ENCODE measurements around the gene PLCB3.

The PLCB3 gene

DNA sequence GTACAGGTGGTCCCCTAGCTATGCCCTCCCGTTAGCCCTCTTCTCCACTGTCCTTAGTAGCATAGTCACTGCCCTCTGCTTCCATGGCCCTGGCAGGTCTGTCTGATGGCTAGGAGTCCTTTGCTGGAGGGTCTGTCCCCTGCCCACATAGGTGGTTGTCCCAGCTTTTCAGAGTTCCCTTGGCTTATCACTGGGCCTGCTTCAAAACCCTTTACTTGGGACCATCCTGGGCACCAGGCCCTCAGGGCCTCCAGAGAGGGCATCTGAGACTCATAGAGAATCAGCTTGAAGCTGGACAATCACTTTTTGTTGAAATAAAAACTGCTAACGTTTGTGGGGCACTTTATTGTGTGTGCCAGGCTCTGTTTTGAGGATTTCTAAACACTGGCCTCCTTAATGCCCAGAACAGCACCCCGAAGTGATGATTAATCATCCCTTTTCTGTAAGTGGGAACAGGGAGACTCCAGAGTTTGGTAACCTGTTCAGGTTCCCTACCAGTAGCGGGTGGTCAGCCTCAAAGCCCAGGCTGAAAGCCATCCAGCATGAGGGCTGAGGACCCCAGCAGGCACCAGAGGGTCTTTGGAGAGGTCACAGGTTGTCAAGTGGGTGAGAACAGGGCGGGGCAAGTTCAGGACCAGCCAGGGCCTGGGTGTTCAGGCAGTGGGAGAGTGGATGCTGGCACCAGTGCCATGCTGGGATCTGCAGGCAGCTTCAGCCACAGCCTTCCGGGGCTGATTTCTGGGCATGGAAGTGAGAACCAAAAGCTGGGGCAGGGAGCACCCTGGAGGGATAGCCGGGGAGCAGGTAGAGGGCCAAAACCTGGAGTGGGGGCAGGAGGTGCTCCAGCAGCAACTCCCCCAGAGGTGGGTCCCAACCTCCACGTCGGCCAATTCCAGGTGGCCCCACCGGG is 39.3 kb downstream of the PLCB3 start:
- no peak for DNase-seq

DNA sequence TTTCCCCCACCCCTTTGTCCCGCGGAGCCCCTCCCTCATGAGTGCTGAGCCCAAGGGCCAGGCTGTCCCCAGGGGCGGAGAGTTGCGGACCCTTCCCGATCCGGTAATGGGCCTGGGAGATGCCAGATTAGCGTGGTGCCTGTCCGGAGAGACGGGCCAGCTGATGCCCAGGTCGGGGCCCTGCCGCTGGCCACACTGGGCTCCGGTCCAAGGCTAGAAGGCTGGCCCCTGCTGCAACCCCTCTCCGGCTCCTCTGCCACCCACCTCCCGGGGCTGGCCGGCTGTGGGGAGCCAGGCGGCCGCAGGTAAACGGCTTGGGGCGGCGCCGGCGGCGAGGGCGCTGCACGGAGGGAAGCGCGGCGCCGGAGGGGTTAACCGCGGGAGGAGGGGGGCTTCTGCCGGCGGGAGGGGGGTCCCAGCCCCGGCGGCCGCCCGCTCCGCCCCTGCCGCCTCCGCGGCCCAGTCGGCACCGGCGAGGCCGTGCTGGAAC is 40.0 kb downstream of the PLCB3 start, which contains the start of gene KCNK4:
KCNK4 (plus strand) TSS at position 41 of the 490 bp plus-strand sequence. CDS start 1,717 bp downstream, outside the sequence.
- DNase-seq = no peak

DNA sequence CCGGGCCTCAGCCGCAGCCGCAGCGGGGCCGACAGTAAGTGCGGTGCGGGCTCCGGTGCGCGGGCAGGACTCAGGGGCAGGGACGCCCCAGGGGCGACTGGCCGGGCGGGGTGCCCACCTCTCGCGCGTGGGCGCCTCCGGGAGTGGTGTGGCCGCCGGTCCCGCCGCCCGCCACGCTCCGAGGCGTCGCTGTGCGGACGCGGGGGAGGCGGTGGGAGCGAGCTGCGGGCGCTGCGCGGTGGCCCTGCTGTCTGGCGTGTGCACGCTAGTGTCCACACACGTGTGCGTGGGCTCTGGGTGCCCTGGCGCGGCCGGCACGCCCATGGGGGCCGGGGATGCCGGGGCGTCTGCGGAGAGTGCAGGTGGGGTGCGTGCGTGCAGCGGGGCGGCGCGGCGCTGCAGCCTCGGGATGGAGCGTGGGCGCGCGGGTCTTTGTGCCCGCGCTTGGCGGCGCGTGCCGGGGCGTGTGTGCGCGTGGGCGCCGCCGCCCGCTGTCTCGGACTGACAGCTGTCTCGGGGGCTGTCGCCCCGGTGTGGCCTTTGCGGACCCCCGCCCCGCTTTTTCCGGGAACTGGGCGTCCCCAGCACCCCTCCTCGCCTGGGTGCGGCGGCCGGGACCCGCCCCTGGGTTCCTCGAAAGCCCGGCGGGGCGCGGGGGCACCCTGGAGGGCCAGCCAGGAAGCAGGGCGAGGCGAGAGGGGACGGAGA is 40.6 kb downstream of the PLCB3 start:
- no peak for DNase-seq

- DNase-seq = no peak
Observed at GRCh38 chr11:64292460-64293254, 41.3 kb downstream of the PLCB3 start.

DNA sequence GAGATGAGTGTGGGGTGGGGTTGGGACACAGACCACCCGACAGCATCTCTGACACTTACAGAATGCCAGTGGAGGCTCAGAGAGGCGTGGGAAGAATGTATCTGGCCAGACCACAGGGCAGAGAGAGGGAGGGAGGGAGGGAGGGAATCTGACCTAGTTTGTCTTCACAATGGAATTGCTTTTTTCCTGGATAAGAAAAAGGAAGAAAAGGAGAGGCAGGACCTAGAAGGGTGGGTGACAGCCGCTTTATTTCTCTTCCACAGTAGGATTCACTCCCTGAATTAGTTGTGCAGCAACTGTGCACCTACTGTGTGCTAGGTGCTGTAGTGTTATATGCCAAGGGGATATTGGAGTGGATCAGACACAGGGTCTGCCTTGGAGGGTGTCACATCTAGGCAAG is 43.4 kb downstream of the PLCB3 start:
- DNase-seq = no peak

- DNase-seq = no peak
Observed at GRCh38 chr11:64295760-64296159, 44.4 kb downstream of the PLCB3 start.

DNA sequence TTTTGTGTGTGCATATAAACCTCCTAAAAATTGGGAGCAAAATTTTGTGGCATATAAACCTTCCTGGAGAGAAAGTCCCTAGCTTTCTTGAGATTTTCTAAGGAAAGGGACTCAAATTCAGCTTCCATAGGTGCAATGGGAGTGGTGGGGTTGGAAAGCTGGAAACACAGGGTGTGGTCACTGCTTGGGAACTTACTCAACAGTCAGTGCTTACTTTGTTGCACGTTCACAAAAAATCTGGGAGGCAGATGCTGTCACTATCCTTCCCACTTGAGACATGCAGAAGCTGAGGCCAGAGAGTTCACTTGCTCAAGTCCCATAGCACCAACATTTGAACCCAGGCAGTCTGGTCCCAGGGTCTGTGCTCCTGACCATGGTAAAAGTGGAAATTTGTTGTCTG is 44.9 kb downstream of the PLCB3 start:
- DNase-seq = no peak

GRCh38 chr11:64296830-64297698 is 45.7 kb downstream of the PLCB3 start:
- no peak for DNase-seq

GRCh38 chr11:64297699-64298358 is 46.5 kb downstream of the PLCB3 start:
- DNase-seq = no peak

GRCh38 chr11:64298966-64299846 is 47.9 kb downstream of the PLCB3 start:
- DNase-seq = no peak

DNA sequence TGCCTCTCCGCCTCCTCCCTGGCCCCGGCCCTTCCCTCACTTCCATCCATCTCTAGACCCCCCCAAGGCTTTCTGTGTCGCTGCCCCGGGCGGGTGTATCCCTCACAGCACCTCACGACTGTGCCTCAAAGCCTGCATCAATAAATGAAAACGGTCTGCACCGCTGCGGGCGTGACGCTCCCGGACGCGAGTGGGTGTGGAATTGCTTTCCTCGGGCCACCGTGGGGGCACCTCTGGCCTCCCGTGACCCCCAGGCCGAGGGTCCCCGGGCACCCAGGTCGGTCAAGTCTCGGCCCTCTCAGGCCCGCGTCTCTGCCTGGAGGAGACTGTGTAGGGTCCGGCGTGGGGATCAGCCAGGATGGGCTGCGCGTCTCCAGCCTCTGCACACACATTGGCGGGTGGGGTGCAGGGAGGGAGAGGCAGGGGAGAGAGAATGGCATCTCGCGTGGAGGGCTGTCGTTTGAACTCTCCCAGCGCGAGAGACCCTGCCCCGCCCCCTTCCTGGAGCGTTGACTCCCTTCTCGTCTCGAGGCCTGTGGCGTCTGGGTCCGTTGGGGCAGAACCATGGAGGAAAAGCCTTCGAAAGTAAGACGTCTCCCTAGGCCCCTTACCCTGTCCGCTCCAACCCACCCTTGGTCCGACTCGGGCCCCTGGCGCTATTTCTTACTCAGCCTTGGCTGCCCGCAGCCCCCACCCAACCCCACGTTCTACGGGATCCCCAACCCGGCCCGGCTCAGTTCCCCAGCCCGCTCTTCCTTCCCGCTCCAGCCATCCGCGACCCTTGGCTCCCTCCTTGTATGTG is 48.7 kb downstream of the PLCB3 start, which contains the start of gene CATSPERZ:
CATSPERZ (plus strand) TSS at position 512 of the 802 bp plus-strand sequence; CDS start at position 565, 53 bp downstream.
- no peak for DNase-seq

DNA sequence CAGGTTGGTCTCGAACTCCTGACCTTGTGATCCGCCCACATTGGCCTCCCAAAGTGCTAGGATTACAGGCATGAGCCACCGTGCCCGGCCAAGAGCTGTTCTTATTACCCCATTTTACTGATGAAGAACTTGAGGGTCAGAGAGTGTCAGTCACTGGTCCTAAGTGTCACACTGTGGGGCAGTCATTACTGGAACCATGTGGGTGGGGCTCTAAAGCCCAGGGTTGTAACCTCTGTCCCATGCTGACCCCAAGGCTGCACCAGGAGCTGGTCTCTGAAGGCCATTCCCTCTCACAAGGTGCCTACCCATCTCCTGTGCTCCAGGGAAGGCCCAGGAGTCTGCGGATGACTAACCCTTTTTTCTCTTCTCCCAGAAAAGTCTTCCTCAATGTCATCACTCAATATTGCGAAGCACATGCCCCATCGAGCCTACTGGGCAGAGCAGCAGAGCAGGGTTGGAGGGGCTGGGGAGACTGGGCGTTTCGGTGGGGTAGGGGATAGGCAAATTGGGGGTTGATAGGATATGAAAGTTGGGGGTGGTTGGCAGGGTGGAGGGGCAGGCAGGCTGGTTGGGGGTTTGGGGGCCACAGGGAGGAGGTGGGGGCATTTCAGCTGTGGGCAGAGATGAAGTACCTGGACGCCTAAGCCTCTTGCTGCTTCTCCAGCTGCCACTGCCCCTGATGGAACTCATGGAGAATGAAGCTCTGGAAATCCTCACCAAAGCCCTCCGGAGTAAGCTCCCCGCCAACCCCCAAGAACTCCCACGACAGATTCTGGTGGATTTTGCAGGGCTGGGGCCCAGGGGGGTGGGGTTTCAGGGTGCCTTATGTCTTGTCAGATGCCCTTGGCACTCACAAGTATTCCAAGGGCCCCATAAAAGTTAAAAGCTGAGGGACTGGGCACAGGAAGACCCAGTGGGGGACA is 52.0 kb downstream of the PLCB3 start:
- DNase-seq = no peak

DNA sequence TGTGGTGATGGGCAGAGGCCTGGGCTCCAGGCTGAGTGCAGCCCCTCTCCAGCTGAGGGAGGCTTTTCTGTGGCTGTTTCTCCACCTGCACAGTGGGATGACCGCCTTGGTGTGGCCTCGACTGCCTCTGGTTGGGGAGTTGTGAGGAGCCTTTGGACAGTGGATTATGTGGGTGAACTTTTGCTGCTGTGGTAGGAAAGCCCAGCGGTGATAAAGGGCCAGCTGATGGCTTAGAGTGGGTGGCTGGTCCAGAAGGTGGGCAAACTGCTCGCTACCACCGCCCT is 52.6 kb downstream of the PLCB3 start:
- no peak for DNase-seq

GRCh38 chr11:64304316-64305072 is 53.2 kb downstream of the PLCB3 start:
- DNase-seq = peak; percentile 99

GRCh38 chr11:64305075-64305690 is 53.9 kb downstream of the PLCB3 start, which contains the start of gene ESRRA:
Gene ESRRA (plus strand): TSS chr11:64305524. CDS start chr11:64307180, 1,656 bp downstream.
- peak; percentile 99 for DNase-seq

- DNase-seq = peak; percentile 84
Observed at GRCh38 chr11:64305691-64306562, 54.6 kb downstream of the PLCB3 start.

Data from activated CD8-positive, alpha-beta memory T cell treated with anti-CD3 and anti-CD28 coated beads, Interleukin-2, amount 50 U/mL, for 48 hours (primary cell).